HepG2 (cell line): Measurements from ENCODE around the gene USP34. TPM values are rescaled to one million over a fixed set of nuclear protein-coding genes. Genes with fewer than 3 reads are reported as not detected.

Experiments
- BRD4 ChIP-seq: sonication (generic); formaldehyde crosslinking; IDR thresholded peaks from 2 replicates; pipeline ENCODE4 v1.4.0; 2020; ENCODE audit warnings: missing genetic modification reagents
- FOSL2 ChIP-seq: sonication (generic); formaldehyde crosslinking; IDR thresholded peaks from 2 replicates; pipeline ENCODE4 v1.4.0; 2020; ENCODE audit warnings: missing genetic modification reagents
- HNF1B ChIP-seq: sonication (generic); formaldehyde crosslinking; IDR thresholded peaks from 2 replicates; pipeline ENCODE4 v1.5.1; 2020; ENCODE audit warnings: mild to moderate bottlenecking, moderate library complexity, missing genetic modification reagents
- IKZF4 ChIP-seq: sonication (generic); formaldehyde crosslinking; IDR thresholded peaks from 2 replicates; pipeline ENCODE4 v1.5.1; 2020; ENCODE audit warnings: borderline replicate concordance, mild to moderate bottlenecking, low read depth, missing genetic modification reagents; ENCODE audit errors: not compliant biosample characterization
- LCORL ChIP-seq, 2 experiments: fragments of 450-650 bp in 1 of 2; sonication (generic) in 1 of 2; formaldehyde crosslinking in 1 of 2; IDR thresholded peaks; 2 replicates each; pipeline versions ENCODE4 v1.5.0 to v1.6.1; 2017 to 2020; ENCODE audit warnings: antibody characterized with exemption in 1 of 2, missing genetic modification reagents in 1 of 2
- MEIS2 ChIP-seq: sonication (generic); formaldehyde crosslinking; IDR thresholded peaks from 2 replicates; pipeline ENCODE4 v1.9.0; 2021; ENCODE audit warnings: mild to moderate bottlenecking, missing genetic modification reagents
- MIXL1 ChIP-seq: IDR thresholded peaks from 2 replicates; pipeline ENCODE4 v1.6.1; 2016
- MLLT10 ChIP-seq: sonication (generic); formaldehyde crosslinking; IDR thresholded peaks from 2 replicates; pipeline ENCODE4 v1.4.0; 2020; ENCODE audit warnings: missing genetic modification reagents
- POLR2AphosphoS5 ChIP-seq: IDR thresholded peaks from 2 replicates; pipeline ENCODE4 v1.6.1; 2012; ENCODE audit warnings: low read depth, low read length
- RBM22 ChIP-seq: fragments of 200-400 bp; formaldehyde crosslinking; optimal IDR thresholded peaks from 2 replicates; pipeline ENCODE3; 2017; ENCODE audit warnings: mild to moderate bottlenecking, low read length, moderate library complexity
- SPEN ChIP-seq: sonication (generic); formaldehyde crosslinking; IDR thresholded peaks from 2 replicates; pipeline ENCODE4 v1.5.1; 2020; ENCODE audit warnings: low read depth, mild to moderate bottlenecking, missing genetic modification reagents
- TAF1 ChIP-seq: sonication (generic); formaldehyde crosslinking; IDR thresholded peaks from 2 replicates; pipeline ENCODE4 v1.4.0; 2020; ENCODE audit warnings: missing genetic modification reagents
- ZNF12 ChIP-seq: sonication (generic); formaldehyde crosslinking; IDR thresholded peaks from 2 replicates; pipeline ENCODE4 v1.5.0; 2020; ENCODE audit warnings: missing genetic modification reagents
- ZNF788 ChIP-seq: sonication (generic); formaldehyde crosslinking; IDR thresholded peaks from 2 replicates; pipeline ENCODE4 v1.5.0; 2020; ENCODE audit warnings: mild to moderate bottlenecking, missing genetic modification reagents, borderline replicate concordance
- ZNF879 ChIP-seq: sonication (generic); formaldehyde crosslinking; IDR thresholded peaks from 2 replicates; pipeline ENCODE4 v1.8.1; 2023; ENCODE audit warnings: missing genetic modification reagents
- polyA plus RNA-seq, 8 experiments: library from polyadenylated mRNA; depleted of rRNA in 3 of 8; stranded (reverse) in 7 of 8; unstranded in 1 of 8; fragments of >200 nt; fragmentation: Illumina TruSeq in 4 of 8; extraction: Trizol in 4 of 8; gene quantifications; 2 replicates each; pipeline versions ENCODE4 v1.2.1 to v1.2.3, GENCODE V29; 2011 to 2016; ENCODE audit warnings: low read depth in 4 of 8, missing spikeins in 1 of 8, mixed read lengths in 1 of 8; ENCODE audit not compliant: insufficient read depth in 1 of 8
- total RNA-seq, 5 experiments: library from RNA; depleted of rRNA; stranded (reverse); fragments of >200 nt; fragmentation: Illumina TruSeq; extraction: Trizol; gene quantifications; 2 replicates each; pipeline ENCODE4 v1.2.3, GENCODE V29; 2016; ENCODE audit warnings: low read depth in 1 of 5
- TF ChIP-seq, protein P1 (sequence below): sonication (generic); formaldehyde crosslinking; IDR thresholded peaks from 2 replicates; pipeline ENCODE4 v1.4.0; 2020; ENCODE audit warnings: mild to moderate bottlenecking, low read depth, missing genetic modification reagents
- TF ChIP-seq, protein P2 (sequence below): sonication (generic); formaldehyde crosslinking; IDR thresholded peaks from 2 replicates; pipeline ENCODE4 v1.9.0; 2022; ENCODE audit warnings: missing genetic modification reagents, mild to moderate bottlenecking, borderline replicate concordance
- TF ChIP-seq, protein P3 (sequence below): sonication (generic); formaldehyde crosslinking; IDR thresholded peaks from 2 replicates; pipeline ENCODE4 v1.4.0; 2020; ENCODE audit warnings: missing genetic modification reagents
- TF ChIP-seq, protein P4 (sequence below): sonication (generic); formaldehyde crosslinking; IDR thresholded peaks from 2 replicates; pipeline ENCODE4 v1.5.0; 2020; ENCODE audit warnings: missing genetic modification reagents
- TF ChIP-seq, protein P5 (sequence below): sonication (generic); formaldehyde crosslinking; IDR thresholded peaks from 2 replicates; pipeline ENCODE4 v1.5.0; 2020; ENCODE audit warnings: missing genetic modification reagents

USP34 gene
- total and polyA plus RNA-seq, 2 of the 13 experiments (the other 11 are each of a cell fraction or from before 2014, with no cell fraction given) = 99.2 to 100 TPM

DNA sequence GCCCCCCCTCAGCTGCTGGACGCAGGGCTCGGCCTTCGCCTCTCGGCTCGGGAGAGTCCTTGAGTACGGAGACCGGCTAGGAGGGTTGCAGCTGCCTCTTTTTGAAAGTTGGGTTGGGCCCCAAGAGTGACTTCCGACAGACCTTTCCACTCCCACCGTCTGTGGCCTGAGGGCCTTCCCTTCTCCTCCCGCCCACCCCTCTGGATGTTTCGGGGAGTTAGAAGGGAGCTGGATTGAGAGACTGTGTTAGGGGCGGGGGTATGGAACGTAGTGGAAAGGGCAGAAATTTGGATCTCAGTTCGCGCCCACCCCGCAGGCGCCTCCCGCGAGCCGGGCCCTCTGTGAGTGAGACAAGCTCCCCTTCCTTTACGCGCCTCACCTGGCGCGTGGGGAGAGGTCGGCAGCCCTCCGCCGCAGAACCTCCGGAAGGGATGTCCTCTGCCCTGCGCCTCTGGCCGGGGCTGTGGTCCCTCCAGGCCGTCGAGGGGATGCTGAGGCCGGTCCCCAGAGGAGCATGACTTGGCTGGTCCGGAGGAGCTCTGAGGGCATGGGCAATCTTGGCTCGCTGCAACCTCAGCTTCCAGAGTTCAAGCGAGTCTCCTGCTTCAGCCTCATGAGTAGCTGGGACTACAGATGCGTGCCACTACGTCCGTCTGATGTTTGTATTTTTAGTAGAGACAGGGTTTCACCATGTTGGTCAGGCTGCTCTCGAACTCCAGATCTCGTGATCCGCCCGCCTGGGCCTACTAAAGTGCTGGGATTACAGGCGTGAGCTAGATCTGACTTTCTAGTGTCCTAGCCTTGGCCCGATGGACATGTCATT is 292.9 kb downstream of the USP34 start (continued):
- peak; percentile 92 for TF ChIP-seq IKZF4 (CRISPR knock-in tag)
- TF ChIP-seq, protein P1, sequence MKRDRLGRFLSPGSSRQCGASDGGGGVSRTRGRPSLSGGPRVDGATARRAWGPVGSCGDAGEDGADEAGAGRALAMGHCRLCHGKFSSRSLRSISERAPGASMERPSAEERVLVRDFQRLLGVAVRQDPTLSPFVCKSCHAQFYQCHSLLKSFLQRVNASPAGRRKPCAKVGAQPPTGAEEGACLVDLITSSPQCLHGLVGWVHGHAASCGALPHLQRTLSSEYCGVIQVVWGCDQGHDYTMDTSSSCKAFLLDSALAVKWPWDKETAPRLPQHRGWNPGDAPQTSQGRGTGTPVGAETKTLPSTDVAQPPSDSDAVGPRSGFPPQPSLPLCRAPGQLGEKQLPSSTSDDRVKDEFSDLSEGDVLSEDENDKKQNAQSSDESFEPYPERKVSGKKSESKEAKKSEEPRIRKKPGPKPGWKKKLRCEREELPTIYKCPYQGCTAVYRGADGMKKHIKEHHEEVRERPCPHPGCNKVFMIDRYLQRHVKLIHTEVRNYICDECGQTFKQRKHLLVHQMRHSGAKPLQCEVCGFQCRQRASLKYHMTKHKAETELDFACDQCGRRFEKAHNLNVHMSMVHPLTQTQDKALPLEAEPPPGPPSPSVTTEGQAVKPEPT (CRISPR knock-in tag) = no peak
- no peak for TF ChIP-seq SPEN (CRISPR knock-in tag)
- TF ChIP-seq MEIS2 (CRISPR knock-in tag) = 0 out of 2 replicates have a peak, but pooled peaks have one; percentile 32
- TF ChIP-seq POLR2AphosphoS5 = peak; percentile 12; the same call in 1 of the 2 replicates
- TF ChIP-seq FOSL2 (CRISPR knock-in tag) = no peak
- no peak for TF ChIP-seq LCORL (IDR thresholded peaks at IDR 0.05)
- 0 out of 2 replicates have a peak, but pooled peaks have one; percentile 7 for TF ChIP-seq LCORL (CRISPR knock-in tag; IDR thresholded peaks at IDR 0.05)
- TF ChIP-seq ZNF788 (CRISPR knock-in tag) = peak; percentile 60; the same call in 1 of the 2 replicates
- no peak for TF ChIP-seq MLLT10
- TF ChIP-seq MIXL1 (CRISPR knock-in tag) = no peak
- TF ChIP-seq, protein P2, sequence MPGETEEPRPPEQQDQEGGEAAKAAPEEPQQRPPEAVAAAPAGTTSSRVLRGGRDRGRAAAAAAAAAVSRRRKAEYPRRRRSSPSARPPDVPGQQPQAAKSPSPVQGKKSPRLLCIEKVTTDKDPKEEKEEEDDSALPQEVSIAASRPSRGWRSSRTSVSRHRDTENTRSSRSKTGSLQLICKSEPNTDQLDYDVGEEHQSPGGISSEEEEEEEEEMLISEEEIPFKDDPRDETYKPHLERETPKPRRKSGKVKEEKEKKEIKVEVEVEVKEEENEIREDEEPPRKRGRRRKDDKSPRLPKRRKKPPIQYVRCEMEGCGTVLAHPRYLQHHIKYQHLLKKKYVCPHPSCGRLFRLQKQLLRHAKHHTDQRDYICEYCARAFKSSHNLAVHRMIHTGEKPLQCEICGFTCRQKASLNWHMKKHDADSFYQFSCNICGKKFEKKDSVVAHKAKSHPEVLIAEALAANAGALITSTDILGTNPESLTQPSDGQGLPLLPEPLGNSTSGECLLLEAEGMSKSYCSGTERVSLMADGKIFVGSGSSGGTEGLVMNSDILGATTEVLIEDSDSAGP = 0 out of 2 replicates have a peak, but pooled peaks have one; percentile 6
- TF ChIP-seq, protein P3, sequence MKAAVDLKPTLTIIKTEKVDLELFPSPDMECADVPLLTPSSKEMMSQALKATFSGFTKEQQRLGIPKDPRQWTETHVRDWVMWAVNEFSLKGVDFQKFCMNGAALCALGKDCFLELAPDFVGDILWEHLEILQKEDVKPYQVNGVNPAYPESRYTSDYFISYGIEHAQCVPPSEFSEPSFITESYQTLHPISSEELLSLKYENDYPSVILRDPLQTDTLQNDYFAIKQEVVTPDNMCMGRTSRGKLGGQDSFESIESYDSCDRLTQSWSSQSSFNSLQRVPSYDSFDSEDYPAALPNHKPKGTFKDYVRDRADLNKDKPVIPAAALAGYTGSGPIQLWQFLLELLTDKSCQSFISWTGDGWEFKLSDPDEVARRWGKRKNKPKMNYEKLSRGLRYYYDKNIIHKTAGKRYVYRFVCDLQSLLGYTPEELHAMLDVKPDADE (CRISPR knock-in tag) = 0 out of 2 replicates have a peak, but pooled peaks have one; percentile 18
- no peak for TF ChIP-seq HNF1B
- TF ChIP-seq, protein P4, sequence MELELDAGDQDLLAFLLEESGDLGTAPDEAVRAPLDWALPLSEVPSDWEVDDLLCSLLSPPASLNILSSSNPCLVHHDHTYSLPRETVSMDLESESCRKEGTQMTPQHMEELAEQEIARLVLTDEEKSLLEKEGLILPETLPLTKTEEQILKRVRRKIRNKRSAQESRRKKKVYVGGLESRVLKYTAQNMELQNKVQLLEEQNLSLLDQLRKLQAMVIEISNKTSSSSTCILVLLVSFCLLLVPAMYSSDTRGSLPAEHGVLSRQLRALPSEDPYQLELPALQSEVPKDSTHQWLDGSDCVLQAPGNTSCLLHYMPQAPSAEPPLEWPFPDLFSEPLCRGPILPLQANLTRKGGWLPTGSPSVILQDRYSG (CRISPR knock-in tag) = no peak
- TF ChIP-seq TAF1 (CRISPR knock-in tag) = no peak; the same call in 1 of the 2 replicates
- TF ChIP-seq, protein P5, sequence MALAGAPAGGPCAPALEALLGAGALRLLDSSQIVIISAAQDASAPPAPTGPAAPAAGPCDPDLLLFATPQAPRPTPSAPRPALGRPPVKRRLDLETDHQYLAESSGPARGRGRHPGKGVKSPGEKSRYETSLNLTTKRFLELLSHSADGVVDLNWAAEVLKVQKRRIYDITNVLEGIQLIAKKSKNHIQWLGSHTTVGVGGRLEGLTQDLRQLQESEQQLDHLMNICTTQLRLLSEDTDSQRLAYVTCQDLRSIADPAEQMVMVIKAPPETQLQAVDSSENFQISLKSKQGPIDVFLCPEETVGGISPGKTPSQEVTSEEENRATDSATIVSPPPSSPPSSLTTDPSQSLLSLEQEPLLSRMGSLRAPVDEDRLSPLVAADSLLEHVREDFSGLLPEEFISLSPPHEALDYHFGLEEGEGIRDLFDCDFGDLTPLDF (CRISPR knock-in tag) = no peak
- no peak for TF ChIP-seq BRD4
- TF ChIP-seq ZNF12 (CRISPR knock-in tag) = no peak
- peak; percentile 42 for TF ChIP-seq RBM22
- TF ChIP-seq ZNF879 (CRISPR knock-in tag) = peak; percentile 85
